Naive thymus-derived CD4-positive, alpha-beta T cell (primary cell): Measurements from ENCODE around the gene SANBR. TPM values are rescaled to one million over a fixed set of nuclear protein-coding genes. Genes with fewer than 3 reads are reported as not detected.

Source experiments
- ATAC-seq: fragments of 150-1000 bp; cut with Tn5 transposase; 2 replicates; pipeline ENCODE4 v1.10.0; 2021; ENCODE audit warnings: mild to moderate bottlenecking, moderate library complexity
- CTCF ChIA-PET: fragments of 350-600 bp; sonication (Branson Sonifier 250); formaldehyde crosslinking; loops from one replicate; lab custom pipeline; 2021; ENCODE audit warnings: antibody characterized with exemption; lab: Charles Lee
- POLR2A ChIA-PET: fragments of 350-600 bp; sonication (Branson Sonifier 250); formaldehyde crosslinking; loops from one replicate; lab custom pipeline; 2021; ENCODE audit warnings: antibody characterized with exemption, inconsistent platforms; lab: Charles Lee
- DNase-seq, 9 donors: peaks; one replicate each; pipeline versions ENCODE4 v3.0.0 to v3.0.0-alpha.2; 2020 to 2022; ENCODE audit warnings: mixed read lengths in 1 of 9
- H3K27ac ChIP-seq: one replicate; pipeline ENCODE4 v1.7.0; 2013; ENCODE audit warnings: mild to moderate bottlenecking, low read depth, low read length, moderate library complexity
- H3K27me3 ChIP-seq, 2 donors: one replicate each; pipeline ENCODE4 v1.7.0; 2013; ENCODE audit warnings: low read length in 2 of 2, mild to moderate bottlenecking in 2 of 2, moderate library complexity in 2 of 2; ENCODE audit not compliant: control insufficient read depth in 2 of 2, insufficient read depth in 2 of 2
- H3K36me3 ChIP-seq, 3 experiments: 1 replicate in 2 of 3; 2 replicates in 1 of 3; pipeline ENCODE4 v1.7.0; 2013; ENCODE audit warnings: low read length in 3 of 3, mild to moderate bottlenecking in 3 of 3, moderate library complexity in 1 of 3; ENCODE audit not compliant: insufficient read depth in 3 of 3, control insufficient read depth in 2 of 3
- H3K4me1 ChIP-seq, 2 donors: one replicate each; pipeline ENCODE4 v1.7.0; 2013; ENCODE audit warnings: low read length in 2 of 2, mild to moderate bottlenecking in 2 of 2, moderate library complexity in 1 of 2; ENCODE audit not compliant: control insufficient read depth in 2 of 2, insufficient read depth in 2 of 2
- H3K4me3 ChIP-seq: 2 replicates; pipeline ENCODE4 v1.7.0; 2013; ENCODE audit warnings: mild to moderate bottlenecking, low read length
- H3K9me3 ChIP-seq, 3 experiments: 1 replicate in 2 of 3; 2 replicates in 1 of 3; pipeline ENCODE4 v1.7.0; 2013; ENCODE audit warnings: low read length in 3 of 3; ENCODE audit not compliant: control insufficient read depth in 2 of 3
- H3K27ac Mint-ChIP-seq, 9 donors: one replicate each; pipeline ENCODE4 v1.8.0; 2020 to 2022; ENCODE audit warnings: mixed read lengths in 9 of 9, mild to moderate bottlenecking in 8 of 9, moderate library complexity in 5 of 9, inconsistent platforms in 2 of 9
- H3K27me3 Mint-ChIP-seq, 5 donors: one replicate each; pipeline ENCODE4 v1.8.0; 2021 to 2022; ENCODE audit warnings: mixed read lengths in 5 of 5, mild to moderate bottlenecking in 1 of 5
- H3K36me3 Mint-ChIP-seq, 5 donors: one replicate each; pipeline ENCODE4 v1.8.0; 2020 to 2022; ENCODE audit warnings: mixed read lengths in 5 of 5, mild to moderate bottlenecking in 3 of 5, inconsistent platforms in 1 of 5
- H3K4me1 Mint-ChIP-seq, 7 donors: one replicate each; pipeline ENCODE4 v1.8.0; 2020 to 2022; ENCODE audit warnings: mixed read lengths in 7 of 7, mild to moderate bottlenecking in 3 of 7, inconsistent platforms in 1 of 7
- H3K4me3 Mint-ChIP-seq, 10 donors: one replicate each; pipeline ENCODE4 v1.8.0; 2020 to 2022; ENCODE audit warnings: mild to moderate bottlenecking in 10 of 10, mixed read lengths in 10 of 10, moderate library complexity in 6 of 10, inconsistent platforms in 2 of 10
- H3K9me3 Mint-ChIP-seq, 11 donors: one replicate each; pipeline ENCODE4 v1.8.0; 2020 to 2022; ENCODE audit warnings: mixed read lengths in 11 of 11, mild to moderate bottlenecking in 4 of 11, inconsistent platforms in 1 of 11, moderate library complexity in 1 of 11
- intact Hi-C, 2 donors: fragments of 100-400 bp; cut with micrococcal nuclease; formaldehyde crosslinking; loops; one replicate each; pipeline ENCODE4 v1.15.1; 2023
- polyA plus RNA-seq, 2 donors: library from polyadenylated mRNA; unstranded; fragments of 300-500 nt; fragmentation: Illumina TruSeq; gene quantifications; one replicate each; pipeline ENCODE4 v1.2.3, GENCODE V29; 2021
- total RNA-seq, 6 experiments: library from RNA in 5 of 6; stranded (reverse) in 5 of 6; gene quantifications; 1 replicate in 5 of 6; 2 replicates in 1 of 6; pipeline ENCODE4 v1.2.3 and lab custom pipeline; 2021 to 2026

The SANBR gene
- total and polyA plus RNA-seq, 7 experiments from 2014 or later = 0.24 to 5.9 (median 3.4) TPM

DNA sequence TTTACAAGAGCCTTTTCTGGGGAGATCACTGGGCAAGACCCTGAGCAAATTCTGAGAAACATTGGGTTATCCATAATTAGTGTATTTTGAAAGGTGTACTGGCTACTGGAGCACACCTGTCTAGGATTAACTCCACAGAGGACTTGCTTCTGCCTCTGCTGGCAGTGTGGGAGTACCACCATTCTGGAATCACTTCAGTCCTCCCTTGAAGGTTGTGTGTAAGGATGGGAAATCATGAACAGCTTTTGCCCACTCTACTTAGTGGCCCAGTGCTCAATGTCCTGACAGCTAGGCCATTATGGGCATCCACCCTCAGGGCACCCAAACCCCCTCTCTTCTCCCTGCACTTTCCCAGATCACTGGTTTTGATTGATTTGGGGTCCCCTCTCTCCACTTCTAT lies 8.1 kb upstream of the SANBR start:
- no peaks in the 10 kb centered on the region for H3K9me3 Mint-ChIP-seq
- ChIA-PET CTCF (interaction anchor here (0.7 kb wide), 1 partner anchor 58 kb away, joined by 3 read pairs; no protein-coding TSS in a partner anchor), POLR2A (no interaction called here)
- intact Hi-C loops = loop anchor here in 1 of 2 donors (10.0 kb wide), 1 partner anchor 1713 kb away; no protein-coding TSS in a partner anchor
- Histone ChIP-seq H3K27ac (no peak overlapping the region), H3K36me3 (no peaks in the 10 kb centered on the region), H3K27me3 (no peaks in the 10 kb centered on the region), H3K4me3 (no peak overlapping the region), H3K9me3 (no peaks in the 10 kb centered on the region), H3K4me1 (no peaks in the 10 kb centered on the region)
- no peak overlapping the region for H3K4me3 Mint-ChIP-seq
- peaks cover 0 to 17% (median 14%) of the 10 kb centered on the region in 5 donors for H3K36me3 Mint-ChIP-seq
- peaks cover 0 to 7% (median 5%) of the 10 kb centered on the region in 7 donors for H3K4me1 Mint-ChIP-seq
- DNase-seq = no peak
- H3K27ac Mint-ChIP-seq = peak overlapping the region in 1 of 9 donors; percentile 67
- ATAC-seq = no peak
- no peaks in the 10 kb centered on the region for H3K27me3 Mint-ChIP-seq

DNA sequence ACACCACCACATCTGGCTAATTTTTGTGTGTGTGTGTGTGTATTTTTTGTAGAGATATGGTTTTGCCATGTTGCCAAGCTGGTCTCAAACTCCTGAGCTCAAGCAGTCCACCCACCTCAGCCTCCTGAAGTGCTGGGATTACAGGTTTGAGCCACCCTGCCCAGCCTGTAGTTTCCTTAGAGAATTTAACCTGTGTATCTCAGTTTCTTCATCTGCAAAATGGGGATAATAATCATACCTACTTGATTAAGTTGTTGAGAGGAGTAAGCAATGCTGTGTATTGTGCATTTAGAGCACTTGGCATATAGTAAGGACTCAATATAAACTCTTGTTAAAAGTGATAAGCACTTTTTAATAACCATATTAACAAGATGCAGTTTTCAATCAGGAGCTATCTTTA lies 6.3 kb upstream of the SANBR start:
- no peaks in the 10 kb centered on the region for H3K27me3 ChIP-seq
- ChIA-PET POLR2A (interaction anchor here (0.7 kb wide), 1 partner anchor 9 kb away, joined by 3 read pairs; no protein-coding TSS in a partner anchor), CTCF (no interaction called here)
- no peak overlapping the region for H3K4me3 ChIP-seq
- H3K9me3 Mint-ChIP-seq = peaks cover 0 to 1% (median 0%) of the 10 kb centered on the region in 11 donors
- intact Hi-C loops = loop anchor here in 1 of 2 donors (10.0 kb wide), 1 partner anchor 1715 kb away; no protein-coding TSS in a partner anchor
- H3K9me3 ChIP-seq = no peaks in the 10 kb centered on the region
- no peak overlapping the region for H3K27ac Mint-ChIP-seq
- H3K36me3 Mint-ChIP-seq = peaks cover 0 to 16% (median 11%) of the 10 kb centered on the region in 5 donors
- peaks cover 0 to 7% (median 5%) of the 10 kb centered on the region in 7 donors for H3K4me1 Mint-ChIP-seq
- H3K36me3 ChIP-seq = no peaks in the 10 kb centered on the region
- no peaks in the 10 kb centered on the region for H3K27me3 Mint-ChIP-seq
- no peak overlapping the region for H3K27ac ChIP-seq
- H3K4me3 Mint-ChIP-seq = no peak overlapping the region
- no peaks in the 10 kb centered on the region for H3K4me1 ChIP-seq
- DNase-seq = no peak
- no peak for ATAC-seq

DNA sequence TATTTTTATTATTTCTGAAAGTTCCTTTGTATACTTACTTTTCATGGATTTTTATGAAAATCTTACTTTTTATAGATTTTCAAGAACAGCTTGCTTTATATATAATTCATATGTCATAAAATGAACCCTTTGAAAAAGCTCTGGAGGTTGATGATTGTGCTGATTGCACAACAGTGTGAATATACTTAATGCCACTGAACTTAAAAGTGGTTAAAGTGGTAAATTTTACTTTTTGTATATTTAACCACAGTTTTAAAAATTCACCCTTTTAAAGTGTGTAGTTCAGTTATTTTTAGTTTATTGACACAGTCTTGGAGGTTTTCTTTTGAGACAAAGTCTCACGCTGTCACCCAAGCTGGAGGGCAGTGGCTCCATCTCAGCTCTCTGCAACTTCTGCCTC lies 8.4 kb downstream of the SANBR start:
- Histone ChIP-seq H3K9me3 (no peaks in the 10 kb centered on the region), H3K4me1 (no peaks in the 10 kb centered on the region), H3K36me3 (no peaks in the 10 kb centered on the region), H3K27ac (no peak overlapping the region), H3K27me3 (no peaks in the 10 kb centered on the region), H3K4me3 (no peak overlapping the region)
- CTCF ChIA-PET = no interaction called here
- H3K4me3 Mint-ChIP-seq = no peak overlapping the region
- no peak for ATAC-seq
- H3K4me1 Mint-ChIP-seq = no peaks in the 10 kb centered on the region
- H3K27ac Mint-ChIP-seq = no peak overlapping the region
- no peak for DNase-seq
- POLR2A ChIA-PET = no interaction called here
- peaks cover 0 to 10% (median 0%) of the 10 kb centered on the region in 5 donors for H3K36me3 Mint-ChIP-seq
- H3K9me3 Mint-ChIP-seq = no peaks in the 10 kb centered on the region
- H3K27me3 Mint-ChIP-seq = no peaks in the 10 kb centered on the region
- intact Hi-C loops = no loop called here

GRCh38 chr2:61085883-61086282 lies 20.2 kb downstream of the SANBR start:
- H3K9me3 Mint-ChIP-seq = no peaks in the 10 kb centered on the region

DNA sequence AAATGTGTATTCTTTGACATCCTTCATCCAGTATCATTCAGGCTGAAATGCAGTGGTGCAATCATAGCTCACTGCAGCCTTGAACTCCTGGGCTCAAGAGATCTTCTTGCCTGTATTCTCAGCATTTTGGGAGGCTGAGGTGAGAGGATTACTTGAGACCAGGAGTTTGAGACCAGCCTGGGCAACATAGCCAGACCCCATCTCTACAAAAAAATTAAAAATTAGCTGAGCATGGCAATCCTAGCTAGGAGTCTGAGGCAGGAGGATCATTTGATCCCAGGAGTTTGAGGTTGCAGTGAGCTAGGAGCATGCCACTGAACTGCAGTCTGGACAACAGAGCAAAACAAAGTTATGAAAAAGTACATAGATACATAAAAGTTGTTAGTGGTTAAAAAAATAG lies 24.1 kb downstream of the SANBR start:
- no peak overlapping the region for H3K27ac ChIP-seq
- H3K27me3 Mint-ChIP-seq = no peaks in the 10 kb centered on the region
- ChIA-PET POLR2A (no interaction called here), CTCF (no interaction called here)
- no peaks in the 10 kb centered on the region for H3K27me3 ChIP-seq
- H3K4me3 ChIP-seq = no peak overlapping the region
- H3K36me3 ChIP-seq = no peaks in the 10 kb centered on the region
- H3K9me3 Mint-ChIP-seq = no peaks in the 10 kb centered on the region
- DNase-seq (no peak), ATAC-seq (no peak)
- H3K27ac Mint-ChIP-seq = peak overlapping the region in 1 of 9 donors; percentile 30
- no peaks in the 10 kb centered on the region for H3K4me1 ChIP-seq
- no peaks in the 10 kb centered on the region for H3K9me3 ChIP-seq
- intact Hi-C loops = no loop called here
- H3K36me3 Mint-ChIP-seq = peaks cover 0 to 6% (median 0%) of the 10 kb centered on the region in 5 donors
- no peak overlapping the region for H3K4me3 Mint-ChIP-seq
- H3K4me1 Mint-ChIP-seq = no peaks in the 10 kb centered on the region

More at GRCh38 chr2:61085883-61086282, 20.2 kb downstream of the SANBR start:
- no peaks in the 10 kb centered on the region for H3K36me3 ChIP-seq
- Mint-ChIP-seq H3K4me3 (no peak overlapping the region), H3K27me3 (no peaks in the 10 kb centered on the region), H3K27ac (no peak overlapping the region), H3K4me1 (no peaks in the 10 kb centered on the region), H3K36me3 (peaks cover 0 to 8% (median 0%) of the 10 kb centered on the region in 5 donors)
- no peaks in the 10 kb centered on the region for H3K9me3 ChIP-seq
- intact Hi-C loops = no loop called here
- H3K4me3 ChIP-seq = no peak overlapping the region
- CTCF ChIA-PET = no interaction called here
- H3K27ac ChIP-seq = no peak overlapping the region
- POLR2A ChIA-PET = interaction anchor here (0.5 kb wide), 1 partner anchor 24 kb away, joined by 4 read pairs; no protein-coding TSS in a partner anchor
- H3K27me3 ChIP-seq = no peaks in the 10 kb centered on the region
- DNase-seq (no peak), ATAC-seq (no peak)
- H3K4me1 ChIP-seq = no peaks in the 10 kb centered on the region

DNA sequence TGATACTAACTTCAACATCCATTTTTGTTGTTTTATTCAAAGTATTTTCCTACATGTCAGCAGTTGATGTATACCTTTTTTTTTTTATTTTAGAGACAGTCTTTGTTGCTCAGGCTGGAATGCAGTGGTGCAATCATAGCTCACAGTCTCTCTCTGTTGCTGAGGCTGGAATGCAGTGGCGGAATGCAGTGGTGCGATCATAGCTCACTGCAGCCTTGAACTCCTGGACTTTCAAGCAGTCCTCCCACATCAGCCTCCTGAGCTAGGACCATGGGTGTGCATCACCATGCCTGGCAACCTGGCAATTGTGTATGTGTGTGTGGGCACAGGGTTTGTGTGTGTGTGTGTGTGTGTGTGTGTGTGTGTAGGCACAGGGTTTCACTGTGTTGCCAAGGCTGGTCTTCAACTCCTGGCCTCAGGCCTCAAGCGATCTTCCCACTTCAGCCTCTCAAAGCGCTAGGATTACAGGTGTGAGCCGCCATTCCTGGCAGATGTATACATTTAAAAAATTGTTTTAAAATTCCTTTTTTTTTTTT lies 24.8 kb downstream of the SANBR start:
- H3K4me3 Mint-ChIP-seq = no peak overlapping the region
- peaks cover 0 to 4% (median 0%) of the 10 kb centered on the region in 5 donors for H3K36me3 Mint-ChIP-seq
- ATAC-seq (no peak), DNase-seq (no peak)
- H3K27ac Mint-ChIP-seq = no peak overlapping the region
- no peaks in the 10 kb centered on the region for H3K27me3 Mint-ChIP-seq
- H3K9me3 Mint-ChIP-seq = no peaks in the 10 kb centered on the region
- H3K4me3 ChIP-seq = no peak overlapping the region
- H3K36me3 ChIP-seq = no peaks in the 10 kb centered on the region
- intact Hi-C loops = no loop called here
- ChIA-PET CTCF (no interaction called here), POLR2A (interaction anchor here (0.7 kb wide), 1 partner anchor 84 kb away, joined by 4 read pairs; no protein-coding TSS in a partner anchor)
- H3K4me1 Mint-ChIP-seq = no peaks in the 10 kb centered on the region
- H3K27me3 ChIP-seq = no peaks in the 10 kb centered on the region
- H3K27ac ChIP-seq = no peak overlapping the region
- no peaks in the 10 kb centered on the region for H3K4me1 ChIP-seq
- H3K9me3 ChIP-seq = no peaks in the 10 kb centered on the region

DNA sequence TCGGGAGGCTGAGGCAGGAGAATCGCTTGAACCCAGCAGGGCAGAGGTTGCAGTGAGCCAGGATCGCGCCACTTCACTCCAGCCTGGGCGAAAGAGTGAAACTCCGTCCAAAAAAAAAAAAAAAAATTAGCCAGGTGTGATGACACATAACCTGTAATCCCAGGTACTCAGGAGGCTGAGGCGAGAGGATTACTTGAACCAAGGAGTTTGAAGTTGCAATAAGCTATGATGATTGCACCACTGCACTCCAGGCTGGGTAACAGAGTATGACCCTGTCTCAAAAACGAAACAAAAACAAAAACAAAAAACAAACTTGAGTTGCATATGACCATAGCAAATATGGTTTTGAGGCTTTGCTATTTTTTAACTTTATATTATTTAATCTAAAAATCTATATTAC lies 25.8 kb downstream of the SANBR start:
- peaks cover 0 to 4% (median 0%) of the 10 kb centered on the region in 5 donors for H3K36me3 Mint-ChIP-seq
- ChIA-PET POLR2A (interaction anchor here (0.7 kb wide), 1 partner anchor 83 kb away, joined by 4 read pairs; no protein-coding TSS in a partner anchor), CTCF (no interaction called here)
- no peak overlapping the region for H3K27ac Mint-ChIP-seq
- no peaks in the 10 kb centered on the region for H3K9me3 ChIP-seq
- no peak overlapping the region for H3K27ac ChIP-seq
- no peaks in the 10 kb centered on the region for H3K27me3 Mint-ChIP-seq
- no peaks in the 10 kb centered on the region for H3K27me3 ChIP-seq
- no peaks in the 10 kb centered on the region for H3K9me3 Mint-ChIP-seq
- intact Hi-C loops = no loop called here
- H3K36me3 ChIP-seq = no peaks in the 10 kb centered on the region
- H3K4me1 Mint-ChIP-seq = peaks cover 0 to 2% (median 0%) of the 10 kb centered on the region in 7 donors
- ATAC-seq (no peak), DNase-seq (no peak)
- H3K4me3 ChIP-seq = no peak overlapping the region
- H3K4me1 ChIP-seq = no peaks in the 10 kb centered on the region
- H3K4me3 Mint-ChIP-seq = no peak overlapping the region
